KG1 (cell line): Measurements from ENCODE around the gene HOXC9.

Experiments
- DNase-seq: peaks from one replicate; lab custom pipeline; 2025; lab: John Stamatoyannopoulos, UW

The HOXC9 gene

DNA sequence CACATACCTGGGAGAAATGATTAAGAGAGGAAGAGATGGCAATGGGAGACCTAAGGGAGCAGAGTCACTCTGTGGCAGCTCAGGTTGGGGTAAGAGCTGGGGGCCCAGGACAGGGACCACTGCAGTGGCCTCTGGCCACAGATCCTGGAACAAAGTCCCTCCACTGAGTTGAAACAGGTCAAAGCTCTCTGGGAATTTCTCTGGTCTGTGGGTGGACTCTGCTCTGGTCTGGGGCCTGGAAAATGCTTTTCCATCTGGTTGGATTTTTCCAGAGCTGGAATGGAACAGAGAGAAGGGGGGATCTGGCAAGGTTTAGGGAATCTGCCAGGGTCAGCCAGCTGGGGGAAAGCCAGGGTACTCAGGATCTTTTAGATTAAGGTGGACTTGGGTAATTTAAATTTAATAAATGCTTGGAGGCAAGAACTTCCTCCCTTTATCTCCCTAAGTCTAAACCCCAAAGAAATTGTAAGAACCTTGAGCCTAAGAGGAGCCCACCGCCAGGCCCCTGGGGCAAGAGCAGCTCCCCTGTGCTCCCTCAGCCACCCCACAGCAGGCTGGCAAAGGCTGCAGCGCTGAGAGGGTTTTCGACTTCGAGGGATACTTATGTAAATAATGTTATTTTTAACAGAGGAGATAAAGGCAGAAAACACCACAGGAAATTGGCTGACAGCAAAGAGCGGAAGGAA lies 11.3 kb upstream of the HOXC9 start:
- no peak for DNase-seq

DNA sequence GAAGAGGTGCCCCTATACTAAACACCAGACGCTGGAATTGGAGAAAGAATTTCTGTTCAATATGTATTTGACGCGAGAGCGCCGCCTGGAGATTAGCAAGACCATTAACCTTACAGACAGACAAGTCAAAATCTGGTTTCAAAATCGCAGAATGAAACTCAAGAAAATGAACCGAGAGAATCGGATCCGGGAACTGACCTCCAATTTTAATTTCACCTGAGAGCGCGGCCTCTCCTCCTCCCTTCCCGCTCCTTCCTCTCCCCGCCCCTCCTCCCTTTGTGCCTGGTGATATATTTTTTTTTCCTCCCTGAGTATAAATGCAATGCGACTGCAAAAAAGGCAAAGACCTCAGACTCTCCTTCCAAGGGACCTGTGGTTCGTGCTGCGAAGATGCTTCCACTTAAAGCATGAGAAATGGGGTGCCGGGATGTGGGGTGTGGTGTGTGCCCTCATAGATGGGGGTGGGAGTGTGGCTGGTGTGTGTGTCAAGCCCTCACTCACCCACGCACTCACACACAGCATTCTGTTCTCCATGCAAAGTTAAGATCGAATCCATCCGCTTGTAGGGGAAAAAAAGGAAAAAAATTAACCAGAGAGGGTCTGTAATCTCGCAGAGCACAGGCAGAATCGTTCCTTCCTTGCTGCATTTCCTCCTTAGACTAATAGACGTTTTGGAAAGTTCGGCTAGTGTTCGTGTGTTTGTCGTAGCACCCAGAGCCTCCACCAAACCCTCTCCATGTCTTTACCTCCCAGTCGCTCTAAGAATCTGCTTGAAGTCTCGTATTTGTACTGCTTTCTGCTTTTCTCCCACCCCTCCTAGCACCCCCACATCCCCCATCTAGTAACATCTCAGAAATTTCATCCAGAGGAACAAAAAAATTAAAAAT lies 10.5 kb upstream of the HOXC9 start:
- DNase-seq = no peak

DNA sequence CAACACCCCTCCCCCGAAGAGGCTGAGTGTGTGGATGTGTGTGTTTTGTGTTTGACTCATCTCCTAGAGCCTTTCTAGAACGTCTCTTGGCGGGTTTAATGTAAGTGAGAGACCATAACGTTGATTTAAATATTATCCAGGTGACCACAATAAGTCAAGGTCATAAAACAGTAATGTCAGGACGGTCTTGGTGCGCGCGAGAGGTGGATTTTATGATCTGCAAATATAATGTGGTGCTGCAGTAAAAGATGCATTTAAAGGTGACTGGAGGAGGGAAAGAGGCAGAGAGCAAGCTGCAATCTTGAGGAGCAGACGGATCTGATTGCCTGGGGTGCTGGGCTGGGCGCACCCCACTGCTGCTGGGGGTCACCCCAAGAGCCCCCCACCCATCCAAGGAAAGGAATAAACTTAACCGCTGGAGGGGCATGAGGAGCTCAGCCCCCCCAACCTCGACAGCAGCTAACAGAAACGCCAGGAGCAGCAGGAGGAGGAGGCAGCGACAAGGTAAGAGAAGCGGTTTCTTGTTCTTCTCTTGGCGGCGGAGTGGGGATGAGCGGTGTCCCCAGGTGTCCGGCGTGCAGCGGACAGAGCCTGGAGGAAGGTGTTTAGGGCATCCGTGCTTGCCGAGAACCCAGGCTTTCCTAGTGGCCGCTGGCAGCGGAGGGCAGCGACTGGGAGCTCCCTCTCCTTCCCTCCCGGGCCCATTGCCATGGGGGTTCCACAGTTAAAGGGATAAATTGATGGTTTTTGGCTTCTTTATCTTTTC lies 9.5 kb upstream of the HOXC9 start:
- DNase-seq = no peak

DNA sequence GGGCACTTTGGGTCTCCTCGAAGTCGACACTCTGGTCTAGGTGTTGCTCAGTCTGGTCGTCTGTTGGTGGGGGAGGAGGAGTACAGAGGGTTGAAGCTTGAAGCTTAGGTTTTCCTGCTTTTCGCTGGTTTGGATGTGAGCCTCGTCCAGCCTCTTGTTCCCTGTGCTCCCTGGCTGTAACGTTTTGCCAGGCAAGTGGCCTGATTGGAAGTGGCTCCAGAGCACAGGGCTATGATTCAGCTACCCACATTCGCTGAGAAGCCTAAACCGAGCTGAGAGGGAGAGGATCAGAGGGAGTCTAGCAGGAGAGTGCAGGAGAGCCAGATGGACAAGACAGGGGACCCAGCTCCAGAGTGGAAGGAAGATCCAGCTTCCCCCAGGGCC lies 8.9 kb upstream of the HOXC9 start:
- no peak for DNase-seq

DNA sequence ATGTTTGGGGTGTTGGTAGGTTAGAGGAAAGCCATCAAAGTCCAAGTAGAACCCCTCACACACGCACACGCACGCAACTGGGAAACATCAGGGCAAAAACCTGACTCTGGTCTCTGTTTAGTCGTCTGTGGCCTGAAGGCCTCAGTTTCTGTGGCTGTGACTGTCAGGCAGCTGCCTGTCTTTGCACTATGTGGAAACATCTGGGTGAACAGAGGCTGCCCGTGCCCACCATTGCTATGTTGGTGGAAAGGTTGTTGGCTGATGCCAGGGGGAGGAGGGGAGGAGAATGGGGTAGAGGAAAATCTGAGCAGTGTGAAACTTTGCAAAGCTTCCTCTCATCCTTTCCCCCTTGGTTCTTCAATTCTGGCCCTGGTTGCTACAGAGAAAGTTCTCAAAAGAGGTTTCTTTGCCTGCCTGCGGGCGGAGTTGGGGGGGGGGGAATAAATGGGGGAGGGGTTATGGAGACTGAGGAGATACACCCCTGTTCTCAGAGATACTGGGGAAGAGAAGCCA lies 7.5 kb upstream of the HOXC9 start:
- DNase-seq = no peak

DNA sequence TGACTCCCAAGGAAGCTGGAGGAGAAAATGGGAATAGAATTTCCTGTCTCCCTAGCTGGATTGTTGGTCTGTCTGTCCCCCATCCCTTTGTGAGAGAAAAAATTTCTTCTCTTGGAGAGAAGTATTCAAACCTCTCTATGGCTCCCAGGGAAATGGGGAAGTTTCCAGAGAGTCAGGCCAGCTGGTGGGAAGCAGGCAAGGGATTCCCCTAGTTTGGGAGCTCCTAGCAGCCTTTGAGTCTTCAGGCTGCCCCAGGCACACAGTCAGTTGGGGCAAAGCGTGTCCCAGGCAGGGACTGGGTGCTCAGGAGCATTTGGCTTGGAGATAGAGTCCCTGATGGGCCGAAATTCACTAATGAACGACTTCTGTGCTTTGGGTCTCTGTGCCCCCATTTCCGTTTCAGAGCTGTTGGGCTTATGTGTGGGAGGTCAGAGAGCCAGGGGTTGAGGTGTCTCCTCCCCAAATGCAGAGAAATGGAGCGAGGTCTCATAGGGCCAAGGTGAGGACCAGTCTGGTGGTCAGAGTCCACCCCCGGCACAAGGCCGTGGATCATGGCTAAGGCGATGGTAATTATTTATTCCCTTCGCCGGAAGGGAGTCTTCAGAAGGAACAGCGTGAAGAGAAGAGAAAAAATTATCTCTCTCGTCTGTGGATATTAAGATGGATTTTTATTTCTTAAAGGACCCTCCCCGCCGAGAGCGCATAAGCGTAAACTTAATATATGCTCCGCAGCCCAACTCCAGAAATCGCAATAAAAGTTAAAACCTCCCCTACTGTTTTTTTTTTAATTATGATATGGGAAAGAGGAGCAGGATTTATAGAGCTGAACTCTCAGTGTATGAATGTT lies 6.6 kb upstream of the HOXC9 start:
- no peak for DNase-seq

DNA sequence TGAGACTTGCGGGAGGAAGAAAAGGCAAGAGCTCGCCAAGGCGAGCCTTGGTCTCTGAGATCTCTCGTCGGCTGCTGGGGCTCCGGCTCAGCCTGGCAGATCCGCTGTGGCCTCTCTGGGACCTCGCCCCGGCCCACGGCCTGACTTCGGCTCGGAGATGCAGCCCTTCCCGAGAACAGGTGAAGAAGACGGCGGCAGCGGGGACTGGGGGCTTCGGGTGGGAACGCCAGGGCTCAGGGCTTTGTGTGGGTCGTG lies 6.0 kb upstream of the HOXC9 start:
- no peak for DNase-seq

DNA sequence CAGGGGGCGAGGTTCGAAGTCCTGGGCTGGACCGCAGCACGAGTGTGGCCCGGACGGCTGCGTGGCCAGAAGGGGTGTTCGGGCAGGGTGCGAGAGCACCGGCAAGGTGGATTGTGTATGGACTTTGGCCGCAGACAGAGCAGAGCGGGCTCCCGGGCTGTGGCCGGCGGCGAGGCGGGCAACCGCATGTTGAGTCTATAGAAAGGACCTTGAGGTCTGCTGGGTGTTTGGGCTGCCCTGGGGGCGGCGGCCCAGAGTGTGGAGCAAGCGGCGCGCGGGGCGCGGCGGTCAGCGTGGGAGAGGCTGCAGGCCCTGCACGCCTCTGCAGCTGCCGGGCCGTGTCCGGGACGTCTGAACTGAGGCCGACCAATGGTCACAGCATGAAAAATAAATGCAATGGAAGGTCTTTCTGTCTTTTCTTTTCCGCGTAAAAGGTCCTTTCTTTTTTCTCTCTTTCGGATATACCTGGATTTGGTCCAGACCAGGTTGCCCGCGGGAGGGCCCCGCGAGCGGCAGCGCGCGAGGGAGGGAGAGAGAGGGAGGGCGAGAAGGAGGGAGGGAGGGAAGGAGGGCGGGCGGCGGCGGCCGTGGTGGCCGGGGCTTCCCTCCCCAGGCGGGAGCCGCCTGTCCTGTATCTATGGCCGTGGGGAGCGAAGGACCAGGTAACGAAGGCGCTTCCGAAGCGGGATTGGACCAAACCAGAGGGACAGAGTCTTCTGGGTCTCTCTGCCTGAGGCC lies 5.5 kb upstream of the HOXC9 start:
- no peak for DNase-seq

DNA sequence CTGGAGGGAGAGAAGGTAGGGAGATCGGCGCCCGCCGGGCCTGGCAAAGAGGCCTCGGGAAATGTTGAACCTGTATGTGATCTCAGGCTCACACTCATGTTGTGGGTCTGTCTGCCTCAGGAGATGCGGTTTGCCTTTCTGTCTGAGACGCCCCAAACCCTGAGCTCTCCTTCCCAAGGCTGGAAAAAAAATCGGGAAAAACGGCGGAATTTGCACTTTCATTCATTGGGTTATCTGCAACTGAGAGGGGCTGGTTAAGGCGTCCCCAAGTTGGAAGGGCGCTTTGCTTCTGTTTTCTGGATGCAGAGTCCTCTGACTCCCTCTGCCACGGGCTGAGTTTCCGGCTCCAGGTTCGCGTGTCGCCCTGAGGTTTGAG lies 5.0 kb upstream of the HOXC9 start:
- no peak for DNase-seq

DNA sequence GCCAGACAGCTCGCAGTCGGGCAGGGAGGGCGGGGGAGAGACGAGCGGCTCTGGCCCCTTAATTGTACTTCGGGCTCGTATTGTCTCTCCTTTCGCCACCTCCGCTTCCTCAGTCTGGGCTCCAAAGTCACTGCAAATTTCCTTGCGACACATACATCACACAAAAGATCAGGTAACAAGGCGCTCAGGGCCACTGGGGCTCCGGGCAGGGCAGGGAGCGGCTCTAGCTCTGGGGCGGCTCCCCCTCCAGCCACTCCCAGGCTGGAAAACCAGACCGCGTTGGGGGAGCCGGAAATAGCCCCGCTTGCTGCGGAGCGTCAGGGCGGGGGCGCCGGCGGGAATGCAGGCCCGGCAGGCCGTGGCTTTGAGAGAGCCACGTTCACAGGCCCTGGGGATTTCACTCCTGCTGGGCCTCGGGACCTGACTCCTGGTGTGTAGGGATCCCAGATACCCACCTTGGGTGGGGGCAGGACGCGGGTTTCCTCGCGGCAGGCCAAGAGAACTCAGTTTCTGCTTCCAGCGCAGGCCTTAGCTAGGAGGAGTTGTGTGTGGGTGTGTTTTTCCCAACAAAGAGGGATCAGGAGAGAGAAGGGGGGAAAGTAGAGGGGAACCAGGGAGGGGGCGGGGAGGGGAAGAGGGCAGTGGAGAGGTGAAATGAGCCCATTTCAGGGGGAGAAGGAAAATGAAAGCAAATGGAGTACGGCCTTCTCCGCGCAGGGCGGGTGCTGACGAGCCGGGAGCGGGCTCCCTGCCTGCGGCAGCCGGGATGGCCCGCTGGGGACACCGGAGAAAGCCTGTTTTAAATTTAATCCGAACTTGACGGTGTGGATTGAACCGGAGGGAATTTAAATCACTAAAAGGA lies 4.4 kb upstream of the HOXC9 start:
- no peak for DNase-seq

DNA sequence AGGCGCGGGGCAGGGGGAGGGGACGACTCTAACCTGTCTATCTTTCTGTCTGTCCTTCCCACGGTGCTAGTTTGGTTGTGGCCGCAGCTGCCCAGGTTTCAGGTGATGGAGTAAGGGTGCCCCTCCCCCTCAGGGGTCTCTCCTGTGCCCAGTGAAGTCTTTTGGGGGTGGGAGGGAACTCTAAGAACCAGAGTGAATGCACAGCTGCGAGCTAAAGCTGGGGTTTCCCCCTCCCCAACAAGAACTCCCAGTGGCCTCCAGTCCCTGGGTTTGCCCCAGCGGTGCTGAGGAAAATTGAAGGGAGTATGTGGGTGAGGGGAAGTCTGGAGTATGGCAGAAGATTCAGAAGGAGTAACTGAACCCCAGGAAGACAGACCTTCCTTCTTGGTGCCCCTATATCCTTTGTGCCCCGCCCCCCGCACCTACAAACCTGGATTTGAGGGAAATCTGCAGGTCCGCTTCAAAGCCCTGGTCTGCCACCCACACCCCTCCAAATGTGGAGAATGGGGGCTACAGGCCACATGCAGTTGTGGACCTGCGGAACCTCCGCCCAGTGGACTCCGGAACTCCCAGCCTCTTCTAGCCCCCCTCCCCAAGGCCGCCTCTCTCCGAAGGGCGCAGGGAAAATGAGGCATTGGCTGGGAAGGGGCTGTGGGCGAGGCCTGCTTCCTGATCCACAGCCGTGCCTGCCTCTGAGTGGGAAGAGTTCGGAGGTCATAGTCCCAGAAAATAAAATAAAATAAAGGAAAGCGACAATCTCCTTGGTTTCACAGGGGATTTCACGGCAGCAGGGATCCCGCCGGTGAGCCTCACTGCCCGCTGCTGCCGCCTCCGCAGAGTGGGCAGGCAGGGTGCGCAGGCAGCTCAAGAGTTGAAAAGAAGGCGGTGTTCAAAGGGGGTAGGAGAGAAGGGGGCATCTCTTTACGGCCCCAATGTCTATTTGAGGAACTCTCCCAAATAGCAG lies 3.4 kb upstream of the HOXC9 start:
- DNase-seq = no peak

DNA sequence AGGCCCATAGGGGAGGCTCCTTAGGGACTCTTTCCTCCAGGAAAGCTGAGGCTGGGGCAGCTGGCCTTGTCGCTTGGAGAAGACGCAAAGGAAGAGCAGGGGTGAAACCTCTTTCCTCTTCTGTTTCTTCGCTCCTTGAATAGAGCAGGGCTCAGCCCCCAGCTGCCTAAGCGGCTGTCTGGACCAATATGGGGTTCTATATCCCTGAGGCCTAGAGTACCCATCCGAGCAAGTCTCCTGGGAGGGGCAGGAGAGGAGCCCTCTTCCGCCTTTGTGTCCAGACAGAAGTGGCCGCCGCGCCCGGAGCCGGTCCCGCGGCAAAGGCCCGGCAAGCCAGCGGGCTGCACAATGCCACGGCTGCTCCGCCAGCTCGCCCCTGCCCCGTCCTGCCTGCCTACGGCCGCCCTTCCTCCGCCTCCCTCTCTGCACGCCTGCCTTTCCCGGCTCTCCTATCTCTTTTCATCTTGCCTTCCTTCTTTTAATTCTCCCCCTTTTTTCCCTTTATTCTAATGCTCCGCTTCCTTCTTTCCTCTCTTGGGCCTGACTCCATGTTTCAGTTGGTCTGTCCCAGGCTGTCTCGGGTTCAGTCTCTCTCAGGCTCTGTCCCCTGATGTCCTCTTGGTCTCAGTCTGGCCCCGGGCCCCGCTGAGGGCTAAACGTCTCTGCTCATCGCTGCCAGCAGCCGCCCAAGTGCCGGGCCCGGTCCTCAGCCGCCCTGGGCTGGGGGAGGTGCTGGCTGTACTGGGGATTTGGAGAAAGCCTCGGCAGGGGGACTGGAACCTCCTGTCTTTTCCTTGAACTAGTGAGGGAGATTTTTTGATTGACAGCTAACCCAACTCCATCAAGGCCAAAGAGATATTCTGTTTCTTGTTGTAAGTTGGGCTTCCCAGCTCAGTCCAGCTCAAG lies 2.5 kb upstream of the HOXC9 start:
- DNase-seq = no peak

DNA sequence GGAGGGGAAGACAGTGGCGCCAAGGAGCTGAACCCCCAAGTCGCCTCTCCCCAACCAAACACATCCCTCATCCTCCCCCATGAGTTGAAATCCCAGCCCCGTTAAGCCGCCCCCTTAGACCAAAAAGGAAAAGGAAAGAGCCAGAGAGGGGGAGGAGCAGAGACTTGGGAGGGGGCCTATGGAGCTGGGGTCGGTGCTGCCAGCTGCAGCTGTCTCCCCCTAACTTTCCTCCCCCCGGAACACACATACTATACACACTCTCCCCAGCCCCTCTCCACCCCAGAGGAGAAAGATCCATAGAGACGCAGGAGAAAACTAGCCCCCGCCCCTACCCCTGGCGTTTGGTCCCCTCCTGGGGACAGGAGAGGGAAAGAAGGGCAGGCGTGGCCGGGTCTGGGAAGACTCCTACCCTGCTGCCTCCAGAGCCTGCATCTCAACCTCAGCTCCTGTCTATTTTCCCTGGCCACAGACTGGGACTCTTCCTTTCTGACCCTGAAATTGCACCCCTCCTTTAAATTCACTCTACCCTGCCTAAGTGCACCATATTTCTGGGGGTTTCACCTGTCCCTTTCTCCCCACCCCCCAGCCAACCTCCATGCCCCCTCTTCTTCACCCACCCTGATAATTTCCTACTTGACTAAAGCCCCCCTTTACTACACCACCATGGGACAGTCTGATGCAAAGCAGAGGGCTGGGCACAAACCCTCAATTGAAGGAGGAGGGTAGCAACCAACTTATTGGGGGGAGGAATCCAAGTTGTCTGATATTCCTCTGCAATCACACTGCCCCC lies 1.7 kb upstream of the HOXC9 start:
- DNase-seq = no peak

DNA sequence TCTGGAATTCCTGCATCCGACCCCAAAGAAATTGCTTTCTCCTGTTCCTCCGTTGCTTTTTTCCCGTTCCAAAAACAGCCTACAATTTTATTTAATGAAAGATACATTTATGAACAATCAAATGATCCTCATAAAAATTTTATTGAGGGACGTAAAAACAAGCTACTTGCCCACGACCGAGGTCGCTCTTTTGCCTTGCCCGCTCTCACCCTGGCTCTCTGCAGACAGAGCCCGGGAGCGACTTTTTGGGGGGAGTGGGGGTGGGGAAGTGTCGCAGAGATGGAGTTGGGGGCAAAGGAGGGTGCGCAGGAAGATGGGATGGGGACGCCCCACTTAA lies 1.1 kb upstream of the HOXC9 start:
- DNase-seq = no peak

DNA sequence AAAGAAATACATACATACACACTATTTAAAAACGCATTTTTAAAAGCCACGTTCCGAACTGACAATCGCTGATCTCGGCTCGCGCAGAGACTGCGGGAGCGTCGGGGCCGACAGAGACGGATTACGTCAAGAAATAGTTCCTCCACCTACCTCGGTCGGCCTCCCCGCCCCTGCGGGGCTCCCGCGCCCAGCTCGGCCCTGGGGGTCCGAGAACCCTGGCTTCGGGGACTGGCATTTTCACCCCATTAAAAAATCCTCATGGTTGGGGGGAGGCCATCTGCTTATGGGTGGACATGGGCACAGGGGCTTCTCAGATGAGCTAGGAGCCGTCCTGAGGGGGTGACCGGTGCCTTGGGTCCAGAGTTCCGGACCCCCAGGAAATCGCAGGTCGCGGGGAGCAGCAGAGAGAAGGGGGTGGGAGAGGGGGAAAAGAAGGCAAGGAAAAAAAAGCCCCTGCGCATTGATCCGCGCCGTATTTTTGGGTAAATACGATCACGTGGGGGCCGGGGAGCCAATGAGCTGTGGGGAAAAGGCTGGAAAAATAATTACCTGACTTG lies 324 bp upstream of the HOXC9 start:
- DNase-seq = no peak

DNA sequence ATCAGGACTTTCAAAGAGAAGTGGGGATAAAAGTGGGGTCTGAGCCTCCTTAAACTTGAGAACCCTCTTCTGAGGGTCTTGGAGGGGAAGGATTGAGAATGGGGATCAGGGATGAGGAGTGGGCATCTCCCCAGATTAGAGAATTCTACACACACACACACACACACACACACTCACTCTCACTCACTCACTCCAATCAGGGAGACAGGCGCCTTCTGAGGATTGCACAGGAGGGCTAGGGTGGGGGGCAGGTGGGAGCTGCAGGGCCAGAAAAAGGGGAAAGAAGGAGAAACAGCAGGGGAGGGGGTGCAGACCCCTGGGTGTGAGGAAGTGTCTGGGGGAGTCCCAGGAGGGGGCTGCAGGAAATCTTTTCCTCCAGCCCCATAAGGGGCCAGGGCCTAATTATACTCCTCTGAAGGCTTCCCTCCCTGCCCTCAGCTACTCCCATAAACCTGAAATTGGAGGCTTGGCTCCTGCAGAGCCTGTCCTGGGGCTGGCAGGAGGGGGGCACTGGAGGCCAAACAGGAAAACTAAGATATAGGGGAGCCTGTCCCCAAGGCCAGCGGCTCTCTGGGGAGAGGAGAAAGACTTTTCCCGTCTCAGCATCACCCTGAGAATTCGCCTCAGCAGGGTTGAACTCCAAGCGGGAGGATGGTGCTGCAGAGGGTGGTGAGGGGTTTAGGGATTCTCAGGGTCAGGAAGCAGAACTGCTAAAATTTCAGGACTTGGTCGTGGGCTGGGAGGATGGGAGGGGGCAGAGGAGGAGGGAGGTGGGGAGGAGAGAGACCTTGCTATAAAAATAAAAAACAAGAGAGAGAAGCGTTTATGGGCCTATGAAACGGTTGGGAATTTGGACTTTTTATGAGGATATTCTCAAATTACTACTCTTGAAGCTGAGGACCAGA lies 1.6 kb downstream of the HOXC9 start:
- no peak for DNase-seq
